Activated CD4-positive, alpha-beta T cell treated with anti-CD3 and anti-CD28 coated beads, Interleukin-2, amount 10 ng/mL, durations not matched to agents 7 days and 5 days (primary cell): ENCODE measurements around the gene DNAJB7. TPM values are rescaled to one million over a fixed set of nuclear protein-coding genes. Genes with fewer than 3 reads are reported as not detected.
A peak's percentile ranks its signal among the peaks of the same experiment; 100 is the strongest.
"Not testable (repeated sequence)": the region's sequence is repeated elsewhere in the genome, so short reads cannot be mapped to it uniquely, and the experiment has no call there.

Experiments used
- CTCF ChIA-PET: fragments of 350-600 bp; sonication (Branson Sonifier 250); formaldehyde crosslinking; loops from one replicate; lab custom pipeline; 2021; ENCODE audit warnings: antibody characterized with exemption; lab: Charles Lee
- POLR2A ChIA-PET: fragments of 350-600 bp; sonication (Branson Sonifier 250); formaldehyde crosslinking; loops from one replicate; lab custom pipeline; 2021; ENCODE audit warnings: antibody characterized with exemption; lab: Charles Lee
- DNase-seq: peaks from one replicate; pipeline ENCODE4 v3.0.0-alpha.2; 2020
- H3K27ac Mint-ChIP-seq: one replicate; pipeline ENCODE4 v1.8.0; 2021; ENCODE audit warnings: mild to moderate bottlenecking, moderate library complexity, mixed read lengths
- H3K27me3 Mint-ChIP-seq: one replicate; pipeline ENCODE4 v1.8.0; 2021; ENCODE audit warnings: mixed read lengths
- H3K36me3 Mint-ChIP-seq: one replicate; pipeline ENCODE4 v1.8.0; 2021; ENCODE audit warnings: low read depth, mixed read lengths
- H3K4me1 Mint-ChIP-seq: one replicate; pipeline ENCODE4 v1.8.0; 2021; ENCODE audit warnings: mixed read lengths
- H3K4me3 Mint-ChIP-seq: one replicate; pipeline ENCODE4 v1.8.0; 2021; ENCODE audit warnings: mild to moderate bottlenecking, moderate library complexity, mixed read lengths
- H3K9me3 Mint-ChIP-seq: one replicate; pipeline ENCODE4 v1.8.0; 2021; ENCODE audit warnings: mixed read lengths
- total RNA-seq, 2 experiments: library from RNA; stranded (reverse); gene quantifications; one replicate each; pipeline ENCODE4 v1.2.3, GENCODE V29; 2021

The DNAJB7 gene
- total RNA-seq = not detected

- H3K4me3 Mint-ChIP-seq = no peak within 1 kb of the TSS
- ChIA-PET POLR2A (no interaction called here), CTCF (interaction anchor here (0.7 to 1.9 kb wide), 2 partner anchors 37 to 179 kb away, joined by 3 to 4 read pairs; no protein-coding TSS in a partner anchor)
- no peaks in the 10 kb centered on the region for H3K9me3 Mint-ChIP-seq
- DNase-seq = no peak
- no peak within 1 kb of the TSS for H3K27ac Mint-ChIP-seq
- H3K36me3 Mint-ChIP-seq = peaks cover 9% of the 10 kb centered on the region
- no peaks in the 10 kb centered on the region for H3K27me3 Mint-ChIP-seq
- peaks cover 33% of the 10 kb centered on the region for H3K4me1 Mint-ChIP-seq
These were observed at the start of gene DNAJB7 for GRCh38 chr22:40862013-40862412. TSS of gene DNAJB7 (minus strand) at chr22:40862113. CDS start at chr22:40861994, 119 bp downstream.

DNA sequence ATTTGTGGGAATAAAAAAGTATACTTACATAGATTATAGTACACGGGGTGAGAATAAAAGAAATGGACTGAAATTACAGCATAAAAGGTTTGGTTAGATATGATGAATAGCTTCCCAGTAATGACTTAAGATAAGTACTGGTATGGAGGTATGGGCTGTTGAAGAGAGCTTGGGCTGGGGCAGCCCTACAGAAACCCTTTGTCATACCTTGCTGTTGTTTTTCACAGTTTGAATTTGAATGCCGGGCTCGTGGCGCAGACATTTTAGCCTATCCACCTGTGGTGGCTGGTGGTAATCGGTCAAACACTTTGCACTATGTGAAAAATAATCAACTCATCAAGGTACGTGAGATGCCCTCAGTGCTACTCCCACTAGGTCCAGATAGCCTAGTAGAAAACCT lies 47.0 kb upstream of the DNAJB7 start:
- no peaks in the 10 kb centered on the region for H3K9me3 Mint-ChIP-seq
- POLR2A ChIA-PET = no interaction called here
- no peak for DNase-seq
- no peaks in the 10 kb centered on the region for H3K27me3 Mint-ChIP-seq
- H3K4me1 Mint-ChIP-seq = no peaks in the 10 kb centered on the region
- no peak overlapping the region for H3K4me3 Mint-ChIP-seq
- CTCF ChIA-PET = interaction anchor here (1.2 kb wide), 2 partner anchors 14 to 230 kb away, joined by 3 read pairs; no protein-coding TSS in a partner anchor
- peaks cover 4% of the 10 kb centered on the region for H3K36me3 Mint-ChIP-seq
- no peak overlapping the region for H3K27ac Mint-ChIP-seq

GRCh38 chr22:40904101-40904500 lies 42.2 kb upstream of the DNAJB7 start:
- H3K4me1 Mint-ChIP-seq = peaks cover 2% of the 10 kb centered on the region
- no peaks in the 10 kb centered on the region for H3K27me3 Mint-ChIP-seq
- CTCF ChIA-PET = no interaction called here
- H3K9me3 Mint-ChIP-seq = no peaks in the 10 kb centered on the region
- no peak for DNase-seq
- no peak overlapping the region for H3K27ac Mint-ChIP-seq
- H3K36me3 Mint-ChIP-seq = peaks cover 4% of the 10 kb centered on the region
- no peak overlapping the region for H3K4me3 Mint-ChIP-seq
- POLR2A ChIA-PET = no interaction called here

- H3K36me3 Mint-ChIP-seq = no peaks in the 10 kb centered on the region
These were observed 37.0 kb upstream of the DNAJB7 start for GRCh38 chr22:40898850-40899357.

GRCh38 chr22:40894417-40894816 lies 32.5 kb upstream of the DNAJB7 start:
- POLR2A ChIA-PET = no interaction called here
- Mint-ChIP-seq H3K27ac (no peak overlapping the region), H3K9me3 (no peaks in the 10 kb centered on the region), H3K36me3 (peaks cover 2% of the 10 kb centered on the region), H3K4me1 (peaks cover 8% of the 10 kb centered on the region), H3K27me3 (no peaks in the 10 kb centered on the region), H3K4me3 (no peak overlapping the region)
- no peak for DNase-seq
- CTCF ChIA-PET = no interaction called here

More at GRCh38 chr22:40898850-40899357, 37.0 kb upstream of the DNAJB7 start:
- Mint-ChIP-seq H3K9me3 (no peaks in the 10 kb centered on the region), H3K27me3 (no peaks in the 10 kb centered on the region), H3K4me1 (peaks cover 8% of the 10 kb centered on the region), H3K27ac (peak overlapping the region; percentile 23), H3K4me3 (no peak overlapping the region)
- ChIA-PET POLR2A (interaction anchor here (0.6 to 0.8 kb wide), 2 partner anchors 216 to 390 kb away, joined by 4 to 7 read pairs; no protein-coding TSS in a partner anchor), CTCF (interaction anchor here (0.6 to 1.7 kb wide), 28 partner anchors 9 to 905 kb away, joined by 3 to 11 read pairs (median 4); partner anchors contain the start of genes DNAJB7, MRTFA and ST13)
- peak; percentile 27 for DNase-seq

DNA sequence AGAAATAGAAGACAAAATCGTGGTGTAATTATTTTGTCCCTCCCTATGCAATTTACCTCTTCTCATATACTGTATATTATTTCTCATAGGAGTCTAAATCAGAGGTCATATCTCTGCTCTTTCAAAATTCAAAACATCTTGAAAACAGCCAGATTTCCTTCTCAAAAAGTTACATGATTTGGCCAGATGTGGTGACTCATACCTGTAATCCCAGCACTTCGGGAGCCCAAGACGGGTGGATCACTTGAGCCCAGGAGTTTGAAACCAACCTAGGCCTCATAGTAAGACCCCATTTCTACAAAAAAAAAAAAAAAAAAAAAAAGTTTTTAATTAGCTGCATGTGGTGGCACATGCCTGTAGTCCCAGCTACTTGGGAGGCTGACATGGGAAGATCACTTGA lies 29.0 kb upstream of the DNAJB7 start:
- H3K27me3 Mint-ChIP-seq = no peaks in the 10 kb centered on the region
- no peak overlapping the region for H3K27ac Mint-ChIP-seq
- DNase-seq = no peak
- no peaks in the 10 kb centered on the region for H3K9me3 Mint-ChIP-seq
- H3K4me3 Mint-ChIP-seq = no peak overlapping the region
- ChIA-PET POLR2A (interaction anchor here (0.6 kb wide), 1 partner anchor 20 kb away, joined by 6 read pairs; no protein-coding TSS in a partner anchor), CTCF (interaction anchor here (0.6 to 1.7 kb wide), 4 partner anchors 32 to 365 kb away, joined by 3 to 5 read pairs (median 5); no protein-coding TSS in a partner anchor)
- H3K4me1 Mint-ChIP-seq = peaks cover 6% of the 10 kb centered on the region
- H3K36me3 Mint-ChIP-seq = peaks cover 9% of the 10 kb centered on the region

DNA sequence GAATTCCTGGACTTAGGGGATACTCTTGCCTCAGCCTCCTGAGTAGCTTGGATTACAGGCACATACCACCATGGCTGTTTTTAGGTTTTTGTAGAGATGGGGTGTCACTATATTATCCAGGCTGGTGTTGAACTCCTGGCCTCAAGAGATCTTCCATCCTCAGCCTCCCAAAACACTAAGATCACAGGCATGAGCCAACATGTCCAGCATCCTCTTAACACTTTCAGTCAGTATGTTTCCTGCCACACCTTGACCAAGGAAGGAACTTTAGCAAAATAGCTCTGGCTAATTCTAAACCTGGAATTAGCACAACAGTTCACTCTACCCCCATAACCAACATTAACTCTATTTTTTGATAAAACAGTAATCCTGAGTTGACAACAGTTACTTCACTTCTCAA lies 27.2 kb upstream of the DNAJB7 start:
- H3K36me3 Mint-ChIP-seq = peaks cover 9% of the 10 kb centered on the region
- H3K27ac Mint-ChIP-seq = peak overlapping the region; percentile 65
- no peak for DNase-seq
- POLR2A ChIA-PET = no interaction called here
- H3K4me3 Mint-ChIP-seq = no peak overlapping the region
- H3K9me3 Mint-ChIP-seq = no peaks in the 10 kb centered on the region
- H3K4me1 Mint-ChIP-seq = peaks cover 6% of the 10 kb centered on the region
- CTCF ChIA-PET = interaction anchor here (1.0 to 1.8 kb wide), 4 partner anchors 10 to 464 kb away, joined by 3 to 10 read pairs (median 4); partner anchors contain the start of genes ST13 and XPNPEP3
- no peaks in the 10 kb centered on the region for H3K27me3 Mint-ChIP-seq

- H3K9me3 Mint-ChIP-seq = no peaks in the 10 kb centered on the region
- H3K4me1 Mint-ChIP-seq = no peaks in the 10 kb centered on the region
- H3K4me3 Mint-ChIP-seq = no peak overlapping the region
- no peaks in the 10 kb centered on the region for H3K27me3 Mint-ChIP-seq
- peaks cover 1% of the 10 kb centered on the region for H3K36me3 Mint-ChIP-seq
- no peak for DNase-seq
- H3K27ac Mint-ChIP-seq = no peak overlapping the region
- CTCF ChIA-PET = no interaction called here
- POLR2A ChIA-PET = no interaction called here
These were observed 17.0 kb upstream of the DNAJB7 start for GRCh38 chr22:40878922-40879321.

DNA sequence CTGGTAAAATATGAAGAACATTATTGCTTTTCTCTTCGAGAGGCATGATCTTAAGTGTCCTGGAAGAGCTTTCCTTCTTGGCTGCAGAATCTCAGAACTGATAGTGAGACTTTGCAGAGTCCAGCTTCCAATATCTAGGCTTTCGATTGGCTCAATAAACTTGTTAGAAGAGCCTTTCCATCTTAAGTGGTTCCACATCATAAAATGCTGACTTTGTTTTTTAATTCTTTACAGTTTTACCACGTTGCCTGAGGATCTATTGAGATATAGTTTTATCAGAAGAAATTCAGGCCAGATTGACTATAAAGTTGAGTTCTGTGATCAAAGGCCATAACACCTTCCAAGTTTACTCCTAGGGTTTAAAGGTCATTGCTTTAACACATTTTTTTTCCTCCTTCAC lies 15.6 kb upstream of the DNAJB7 start:
- Mint-ChIP-seq H3K27ac (no peak overlapping the region), H3K9me3 (no peaks in the 10 kb centered on the region), H3K36me3 (peaks cover 1% of the 10 kb centered on the region), H3K4me3 (no peak overlapping the region), H3K27me3 (no peaks in the 10 kb centered on the region), H3K4me1 (no peaks in the 10 kb centered on the region)
- DNase-seq = no peak
- POLR2A ChIA-PET = no interaction called here
- CTCF ChIA-PET = interaction anchor here (1.1 kb wide), 1 partner anchor 532 kb away, joined by 4 read pairs; no protein-coding TSS in a partner anchor

DNA sequence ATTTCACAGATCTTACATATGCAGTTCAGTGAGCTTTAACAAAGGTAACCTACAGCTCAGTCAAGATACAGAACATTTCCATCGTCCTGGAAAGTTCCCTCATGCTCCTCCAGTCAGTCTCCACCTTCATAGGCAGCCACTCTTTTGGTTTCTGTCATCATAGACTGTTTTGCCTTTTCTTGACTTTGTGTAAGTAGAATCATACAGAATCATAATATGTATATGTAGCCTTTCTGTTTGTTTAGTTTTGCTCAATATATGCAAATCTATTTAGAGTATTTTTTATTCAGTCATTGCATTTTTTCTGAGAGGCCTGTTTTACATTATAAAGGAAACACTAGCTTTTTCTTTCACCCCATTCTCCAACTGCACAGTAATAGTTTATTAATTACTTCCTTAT lies 15.0 kb upstream of the DNAJB7 start:
- no peak for DNase-seq
- no peaks in the 10 kb centered on the region for H3K9me3 Mint-ChIP-seq
- H3K4me3 Mint-ChIP-seq = no peak overlapping the region
- CTCF ChIA-PET = interaction anchor here (1.1 kb wide), 1 partner anchor 13 kb away, joined by 3 read pairs; no protein-coding TSS in a partner anchor
- H3K27me3 Mint-ChIP-seq = no peaks in the 10 kb centered on the region
- no peaks in the 10 kb centered on the region for H3K4me1 Mint-ChIP-seq
- H3K27ac Mint-ChIP-seq = no peak overlapping the region
- POLR2A ChIA-PET = no interaction called here
- H3K36me3 Mint-ChIP-seq = peaks cover 1% of the 10 kb centered on the region

DNA sequence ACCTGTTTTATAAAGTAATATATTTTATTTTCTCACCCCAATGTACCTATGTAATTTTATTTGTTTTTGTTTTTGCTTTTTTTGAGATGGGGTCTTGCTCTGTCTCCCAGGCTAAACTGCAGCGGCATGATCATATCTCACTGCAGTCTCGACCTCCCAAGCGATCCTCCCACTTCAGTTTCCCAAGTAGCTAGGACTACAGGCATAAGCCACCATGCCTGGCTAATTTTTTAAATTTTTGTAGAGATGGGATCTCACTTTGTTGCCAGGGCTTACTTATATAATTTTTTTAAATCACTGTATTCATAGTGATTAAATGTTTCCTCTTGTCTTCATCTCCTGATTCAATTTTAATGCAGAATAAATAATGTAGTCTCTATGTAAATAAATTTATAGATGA lies 13.2 kb upstream of the DNAJB7 start:
- no peak overlapping the region for H3K27ac Mint-ChIP-seq
- H3K4me3 Mint-ChIP-seq = no peak overlapping the region
- CTCF ChIA-PET = interaction anchor here (0.6 to 1.3 kb wide), 3 partner anchors 9 to 737 kb away, joined by 3 read pairs; no protein-coding TSS in a partner anchor

GRCh38 chr22:40874016-40874415 lies 12.1 kb upstream of the DNAJB7 start:
- Mint-ChIP-seq H3K27me3 (no peaks in the 10 kb centered on the region), H3K4me3 (no peak overlapping the region), H3K9me3 (no peaks in the 10 kb centered on the region), H3K36me3 (peaks cover 1% of the 10 kb centered on the region), H3K27ac (no peak overlapping the region), H3K4me1 (no peaks in the 10 kb centered on the region)
- ChIA-PET POLR2A (no interaction called here), CTCF (no interaction called here)
- no peak for DNase-seq

More for the DNA sequence above, 13.2 kb upstream of the DNAJB7 start:
- Mint-ChIP-seq H3K36me3 (peaks cover 1% of the 10 kb centered on the region), H3K27me3 (no peaks in the 10 kb centered on the region), H3K4me1 (no peaks in the 10 kb centered on the region), H3K9me3 (no peaks in the 10 kb centered on the region)
- POLR2A ChIA-PET = interaction anchor here (0.6 kb wide), 1 partner anchor 8 kb away, joined by 5 read pairs; no protein-coding TSS in a partner anchor
- DNase-seq = no peak

DNA sequence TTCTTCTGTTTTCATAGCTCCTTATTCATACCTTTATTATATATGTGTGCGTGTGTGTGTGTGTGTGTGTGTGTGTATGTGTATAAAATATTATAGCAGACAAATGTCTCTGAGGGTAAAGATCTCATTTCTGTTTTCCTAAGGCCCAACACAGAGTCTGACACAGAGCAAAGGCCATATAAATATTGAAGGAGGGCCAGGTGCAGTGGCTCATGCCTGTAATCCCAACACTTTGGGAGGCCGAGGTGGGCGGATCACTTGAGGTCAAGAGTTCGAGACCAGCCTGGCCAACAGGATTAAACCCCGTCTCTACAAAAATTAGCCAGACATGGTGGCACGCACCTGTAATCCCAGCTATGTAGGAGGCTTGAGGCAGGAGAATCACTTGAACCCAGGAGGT lies 6.5 kb upstream of the DNAJB7 start:
- POLR2A ChIA-PET, H3K36me3 Mint-ChIP-seq, DNase-seq, H3K9me3 Mint-ChIP-seq, H3K27me3 Mint-ChIP-seq, H3K4me3 Mint-ChIP-seq: not testable (repeated sequence)
- CTCF ChIA-PET = interaction anchor here (1.0 to 3.3 kb wide), 3 partner anchors 12 to 100 kb away, joined by 3 to 11 read pairs (median 3); partner anchors contain the start of genes ST13 and XPNPEP3
- Mint-ChIP-seq H3K27ac (peak overlapping the region; percentile 46), H3K4me1 (peaks cover 12% of the 10 kb centered on the region)
